ENCODE data around the gene ZNF846. TPM values are rescaled to one million over a fixed set of nuclear protein-coding genes. Genes with fewer than 3 reads are reported as not detected.
"Not testable (repeated sequence)": the region's sequence is repeated elsewhere in the genome, so short reads cannot be mapped to it uniquely, and the experiment has no call there.

The ZNF846 gene
- total and polyA plus RNA-seq, 2 donors (not counting 1 experiment from before 2014, with no cell fraction given): 7.4 to 20.8 TPM

- not testable (repeated sequence) for DNase-seq (ENCODE audit: low read depth in 2 of 2); H4K20me1 ChIP-seq (ENCODE audit: control insufficient read depth, extremely low read depth, insufficient read depth, low read length); H3K4me3 ChIP-seq (replicated peaks in 1 of 4; ENCODE audit: control extremely low read depth in 1 of 4, insufficient read depth in 1 of 4, low read depth in 3 of 4, low read length in 4 of 4); H3K27ac ChIP-seq (ENCODE audit: insufficient read depth, low read length); H3K4me1 ChIP-seq (ENCODE audit: control insufficient read depth, extremely low read depth, insufficient read depth, low read length); H3K4me2 ChIP-seq (ENCODE audit: extremely low read depth, insufficient read depth, low read length); H3K27me3 ChIP-seq (ENCODE audit: control insufficient read depth, insufficient read depth, low read length); H3K9ac ChIP-seq (ENCODE audit: insufficient read depth, low read length); H3K36me3 ChIP-seq (ENCODE audit: control insufficient read depth, insufficient read depth, low read length); H3K79me2 ChIP-seq (ENCODE audit: control insufficient read depth, insufficient read depth, low read length); H3K9me3 ChIP-seq (ENCODE audit: control insufficient read depth, insufficient read depth, low read depth, low read length)
- peak overlapping the region; percentile 47 for H2AFZ ChIP-seq (ENCODE audit: low read length)
Observed at GRCh38 chr19:9789579-9789978, 21.0 kb upstream of the ZNF846 start.

GRCh38 chr19:9789066-9789465 lies 20.5 kb upstream of the ZNF846 start:
- TF ChIP-seq CTCF (conservative IDR thresholded peaks at IDR 0.05 in 1 of 2, IDR thresholded peaks at IDR 0.05 in 1 of 2; ENCODE audit: low read depth in 1 of 2, low read length in 2 of 2) (no peak), EZH2 (IDR thresholded peaks at IDR 0.05; ENCODE audit: low read length, missing control alignments) (no peak)
- Histone ChIP-seq H3K9me3 (ENCODE audit: control insufficient read depth, insufficient read depth, low read depth, low read length) (no peaks in the 10 kb centered on the region), H3K4me1 (ENCODE audit: control insufficient read depth, extremely low read depth, insufficient read depth, low read length) (no peaks in the 10 kb centered on the region), H3K27ac (ENCODE audit: insufficient read depth, low read length) (no peak overlapping the region), H3K79me2 (ENCODE audit: control insufficient read depth, insufficient read depth, low read length) (no peaks in the 10 kb centered on the region), H3K4me3 (replicated peaks in 1 of 4; ENCODE audit: control extremely low read depth in 1 of 4, insufficient read depth in 1 of 4, low read depth in 3 of 4, low read length in 4 of 4) (no peak overlapping the region), H4K20me1 (ENCODE audit: control insufficient read depth, extremely low read depth, insufficient read depth, low read length) (no peaks in the 10 kb centered on the region), H3K27me3 (ENCODE audit: control insufficient read depth, insufficient read depth, low read length) (no peaks in the 10 kb centered on the region), H2AFZ (ENCODE audit: low read length) (peak overlapping the region; percentile 30), H3K4me2 (ENCODE audit: extremely low read depth, insufficient read depth, low read length) (peak overlapping the region; percentile 44), H3K9ac (ENCODE audit: insufficient read depth, low read length) (no peak overlapping the region), H3K36me3 (ENCODE audit: control insufficient read depth, insufficient read depth, low read length) (no peaks in the 10 kb centered on the region)
- no peak for DNase-seq (ENCODE audit: low read depth in 2 of 2)

GRCh38 chr19:9788604-9789003 lies 20.1 kb upstream of the ZNF846 start:
- not testable (repeated sequence) for DNase-seq (ENCODE audit: low read depth in 2 of 2); H3K27me3 ChIP-seq (ENCODE audit: control insufficient read depth, insufficient read depth, low read length); H3K79me2 ChIP-seq (ENCODE audit: control insufficient read depth, insufficient read depth, low read length); H4K20me1 ChIP-seq (ENCODE audit: control insufficient read depth, extremely low read depth, insufficient read depth, low read length); H3K4me1 ChIP-seq (ENCODE audit: control insufficient read depth, extremely low read depth, insufficient read depth, low read length); H3K27ac ChIP-seq (ENCODE audit: insufficient read depth, low read length); H3K9me3 ChIP-seq (ENCODE audit: control insufficient read depth, insufficient read depth, low read depth, low read length); H3K4me2 ChIP-seq (ENCODE audit: extremely low read depth, insufficient read depth, low read length); H3K9ac ChIP-seq (ENCODE audit: insufficient read depth, low read length); H3K4me3 ChIP-seq (replicated peaks in 1 of 4; ENCODE audit: control extremely low read depth in 1 of 4, insufficient read depth in 1 of 4, low read depth in 3 of 4, low read length in 4 of 4); H2AFZ ChIP-seq (ENCODE audit: low read length); H3K36me3 ChIP-seq (ENCODE audit: control insufficient read depth, insufficient read depth, low read length)

GRCh38 chr19:9786819-9787218 lies 18.3 kb upstream of the ZNF846 start:
- Histone ChIP-seq H3K27me3 (ENCODE audit: control insufficient read depth, insufficient read depth, low read length) (no peaks in the 10 kb centered on the region), H3K4me3 (replicated peaks in 1 of 4; ENCODE audit: control extremely low read depth in 1 of 4, insufficient read depth in 1 of 4, low read depth in 3 of 4, low read length in 4 of 4) (no peak overlapping the region), H3K27ac (ENCODE audit: insufficient read depth, low read length) (no peak overlapping the region), H3K9ac (ENCODE audit: insufficient read depth, low read length) (no peak overlapping the region), H3K9me3 (ENCODE audit: control insufficient read depth, insufficient read depth, low read depth, low read length) (no peaks in the 10 kb centered on the region), H3K4me1 (ENCODE audit: control insufficient read depth, extremely low read depth, insufficient read depth, low read length) (no peaks in the 10 kb centered on the region), H3K4me2 (ENCODE audit: extremely low read depth, insufficient read depth, low read length) (no peak overlapping the region), H3K79me2 (ENCODE audit: control insufficient read depth, insufficient read depth, low read length) (no peaks in the 10 kb centered on the region), H2AFZ (ENCODE audit: low read length) (no peak overlapping the region), H4K20me1 (ENCODE audit: control insufficient read depth, extremely low read depth, insufficient read depth, low read length) (no peaks in the 10 kb centered on the region), H3K36me3 (ENCODE audit: control insufficient read depth, insufficient read depth, low read length) (no peaks in the 10 kb centered on the region)
- TF ChIP-seq CTCF (conservative IDR thresholded peaks at IDR 0.05 in 1 of 2, IDR thresholded peaks at IDR 0.05 in 1 of 2; ENCODE audit: low read depth in 1 of 2, low read length in 2 of 2) (no peak), EZH2 (IDR thresholded peaks at IDR 0.05; ENCODE audit: low read length, missing control alignments) (no peak)
- DNase-seq (ENCODE audit: low read depth in 2 of 2): no peak

All from fibroblast of lung (primary cell).